ENCODE results near the gene COPB1. TPM values are rescaled to one million over a fixed set of nuclear protein-coding genes. Genes with fewer than 3 reads are reported as not detected.
A peak's percentile ranks its signal among the peaks of the same experiment; 100 is the strongest.

The COPB1 gene
- total and polyA plus RNA-seq, 7 donors, result 24.7 to 52.1 (median 35.1) TPM

GRCh38 chr11:14458377-14458776, 41.2 kb downstream of the COPB1 start:
- peaks cover 4 to 72% of the 10 kb centered on the region in 2 donors for H3K36me3 ChIP-seq (ENCODE audit: insufficient read depth in 1 of 2, low read depth in 1 of 2)
- no peaks in the 10 kb centered on the region for H3K27me3 ChIP-seq (ENCODE audit: insufficient read depth in 3 of 3, low read length in 2 of 3)
- no peak overlapping the region for H3K4me3 ChIP-seq
- DNase-seq (no peak), ATAC-seq (no peak)
- intact Hi-C loops (cut with DNase I), result no loop called here
- H3K9me3 ChIP-seq, result no peaks in the 10 kb centered on the region
- peaks cover 4% of the 10 kb centered on the region for H3K4me1 ChIP-seq
- H3K27ac ChIP-seq, result no peak overlapping the region
- TF ChIP-seq CTCF (IDR thresholded peaks at IDR 0.05), result no peak
- 84 to 89% (median 86%) methylated on average over 3 of the region's 3 CpGs for WGBS, 3 donors

GRCh38 chr11:14455648-14456430, 43.8 kb downstream of the COPB1 start:
- H3K9me3 ChIP-seq, result no peaks in the 10 kb centered on the region
- H3K36me3 ChIP-seq (ENCODE audit: insufficient read depth in 1 of 2, low read depth in 1 of 2), result peaks cover 4 to 59% of the 10 kb centered on the region in 2 donors
- ATAC-seq (peak in 3 of 4 donors; percentile 41 to 50 (median 43)), DNase-seq (no peak)
- peaks cover 4% of the 10 kb centered on the region for H3K4me1 ChIP-seq
- intact Hi-C loops (cut with DNase I), result loop anchor here in 1 of 2 donors (1.0 kb wide), 2 partner anchors 98 to 156 kb away; no protein-coding TSS in a partner anchor
- H3K27ac ChIP-seq, result peak overlapping the region; percentile 3
- H3K4me3 ChIP-seq, result no peak overlapping the region
- no peak for TF ChIP-seq CTCF (IDR thresholded peaks at IDR 0.05)
- H3K27me3 ChIP-seq (ENCODE audit: insufficient read depth in 3 of 3, low read length in 2 of 3), result no peaks in the 10 kb centered on the region
- 65 to 82% (median 68%) methylated on average over 3 of the region's 3 CpGs for WGBS, 3 donors

DNA sequence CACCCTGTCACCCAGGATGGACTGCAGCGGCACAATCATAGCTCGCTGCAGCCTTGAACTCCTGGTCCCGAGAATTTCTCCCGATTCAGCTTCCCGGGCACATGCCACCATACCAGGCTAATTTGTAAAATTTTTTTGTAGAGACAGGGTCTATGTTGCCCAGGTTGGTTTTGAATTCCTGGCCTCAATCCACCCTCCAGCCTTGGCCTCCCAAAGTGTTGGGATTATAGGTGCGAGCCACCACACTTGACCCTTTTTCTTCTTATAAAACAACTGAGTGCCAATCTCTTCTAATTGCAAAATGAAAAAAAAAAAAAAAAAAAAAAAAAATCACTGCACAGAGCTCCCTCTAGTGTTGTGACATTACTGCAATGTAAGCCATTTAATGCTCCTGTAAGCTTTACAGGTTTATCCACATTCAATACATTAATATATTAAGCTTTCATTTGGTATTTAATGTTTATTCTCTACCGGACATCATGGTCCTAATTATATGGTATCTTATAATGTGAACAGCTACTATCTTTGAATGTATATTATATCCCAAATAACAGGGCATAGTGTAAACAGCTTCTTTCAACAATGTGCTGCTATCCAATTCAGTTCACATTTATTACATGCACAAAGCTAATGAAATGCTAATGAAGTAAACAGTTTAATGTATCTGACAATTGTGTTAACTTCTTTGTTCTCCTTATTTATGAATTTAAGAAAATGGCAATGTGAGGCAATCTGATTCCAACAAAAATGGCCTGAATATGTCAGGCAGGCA, 44.6 kb downstream of the COPB1 start:
- peak overlapping the region; percentile 3 for H3K27ac ChIP-seq
- no peak overlapping the region for H3K4me3 ChIP-seq
- no peaks in the 10 kb centered on the region for H3K27me3 ChIP-seq (ENCODE audit: insufficient read depth in 3 of 3, low read length in 2 of 3)
- H3K9me3 ChIP-seq, result no peaks in the 10 kb centered on the region
- WGBS, 3 donors, result 55 to 70% (median 58%) methylated on average over 7 of the region's 7 CpGs
- DNase-seq, result no peak
- peaks cover 0 to 51% of the 10 kb centered on the region in 2 donors for H3K36me3 ChIP-seq (ENCODE audit: insufficient read depth in 1 of 2, low read depth in 1 of 2)
- intact Hi-C loops (cut with DNase I), result loop anchor here (1.0 to 5.0 kb wide), 3 partner anchors 97 to 155 kb away; no protein-coding TSS in a partner anchor
- TF ChIP-seq CTCF (IDR thresholded peaks at IDR 0.05), result peak; percentile 72
- ATAC-seq, result peak; percentile 39 to 83 (median 60)
- H3K4me1 ChIP-seq, result peaks cover 4% of the 10 kb centered on the region

- no peak for TF ChIP-seq CTCF (IDR thresholded peaks at IDR 0.05)
- DNase-seq (no peak), ATAC-seq (no peak)
- intact Hi-C loops (cut with DNase I), result loop anchor here in 1 of 2 donors (5.0 kb wide), 1 partner anchor 150 kb away; no protein-coding TSS in a partner anchor
- Histone ChIP-seq H3K27me3 (ENCODE audit: insufficient read depth in 3 of 3, low read length in 2 of 3) (no peaks in the 10 kb centered on the region), H3K4me3 (no peak overlapping the region), H3K36me3 (ENCODE audit: insufficient read depth in 1 of 2, low read depth in 1 of 2) (peaks cover 0 to 19% of the 10 kb centered on the region in 2 donors), H3K27ac (no peak overlapping the region), H3K9me3 (no peaks in the 10 kb centered on the region), H3K4me1 (peaks cover 5% of the 10 kb centered on the region)
- WGBS, 3 donors, result 92 to 95% (median 93%) methylated on average over 1 of the region's 1 CpG
Measured at GRCh38 chr11:14451825-14452224, 47.8 kb downstream of the COPB1 start.

Measured in psoas muscle (tissue), 8 donors.